Uterus (tissue), 2 donors: ENCODE measurements around the gene KCNA2.

ENCODE experiments used
- POLR2A ChIP-seq, 2 donors: fragments of 450-650 bp; IDR thresholded peaks; one replicate each; pipeline ENCODE4 v1.6.1; 2016; ENCODE audit warnings: antibody characterized with exemption in 2 of 2, mild to moderate bottlenecking in 1 of 2, moderate library complexity in 1 of 2
- TF ChIP-seq, protein P1 (sequence below), 4 experiments: fragments of 200-600 bp in 2 of 4; fragments of 450-650 bp in 2 of 4; sonication (generic) in 2 of 4; IDR thresholded peaks; one replicate each; pipeline ENCODE4 v1.5.1; 2016 to 2019; ENCODE audit warnings: antibody characterized with exemption in 4 of 4, mild to moderate bottlenecking in 2 of 4, moderate library complexity in 1 of 4

GRCh38 chr1:110618668-110619067 is 12.5 kb upstream of the KCNA2 start:
- no peak for TF ChIP-seq POLR2A (IDR thresholded peaks at IDR 0.05)
- TF ChIP-seq, protein P1, sequence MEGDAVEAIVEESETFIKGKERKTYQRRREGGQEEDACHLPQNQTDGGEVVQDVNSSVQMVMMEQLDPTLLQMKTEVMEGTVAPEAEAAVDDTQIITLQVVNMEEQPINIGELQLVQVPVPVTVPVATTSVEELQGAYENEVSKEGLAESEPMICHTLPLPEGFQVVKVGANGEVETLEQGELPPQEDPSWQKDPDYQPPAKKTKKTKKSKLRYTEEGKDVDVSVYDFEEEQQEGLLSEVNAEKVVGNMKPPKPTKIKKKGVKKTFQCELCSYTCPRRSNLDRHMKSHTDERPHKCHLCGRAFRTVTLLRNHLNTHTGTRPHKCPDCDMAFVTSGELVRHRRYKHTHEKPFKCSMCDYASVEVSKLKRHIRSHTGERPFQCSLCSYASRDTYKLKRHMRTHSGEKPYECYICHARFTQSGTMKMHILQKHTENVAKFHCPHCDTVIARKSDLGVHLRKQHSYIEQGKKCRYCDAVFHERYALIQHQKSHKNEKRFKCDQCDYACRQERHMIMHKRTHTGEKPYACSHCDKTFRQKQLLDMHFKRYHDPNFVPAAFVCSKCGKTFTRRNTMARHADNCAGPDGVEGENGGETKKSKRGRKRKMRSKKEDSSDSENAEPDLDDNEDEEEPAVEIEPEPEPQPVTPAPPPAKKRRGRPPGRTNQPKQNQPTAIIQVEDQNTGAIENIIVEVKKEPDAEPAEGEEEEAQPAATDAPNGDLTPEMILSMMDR (IDR thresholded peaks at IDR 0.05), result no peak
